NCI-H2227 treated with DMSO at 0.1 percent for 48 hours (cell line): ENCODE results near the gene LIMA1.
"Not testable (repeated sequence)": the region's sequence is repeated elsewhere in the genome, so short reads cannot be mapped to it uniquely, and the experiment has no call there.

Experiments used
- DNase-seq: peaks from one replicate; lab custom pipeline; 2025; lab: John Stamatoyannopoulos, UW

Gene LIMA1

DNA sequence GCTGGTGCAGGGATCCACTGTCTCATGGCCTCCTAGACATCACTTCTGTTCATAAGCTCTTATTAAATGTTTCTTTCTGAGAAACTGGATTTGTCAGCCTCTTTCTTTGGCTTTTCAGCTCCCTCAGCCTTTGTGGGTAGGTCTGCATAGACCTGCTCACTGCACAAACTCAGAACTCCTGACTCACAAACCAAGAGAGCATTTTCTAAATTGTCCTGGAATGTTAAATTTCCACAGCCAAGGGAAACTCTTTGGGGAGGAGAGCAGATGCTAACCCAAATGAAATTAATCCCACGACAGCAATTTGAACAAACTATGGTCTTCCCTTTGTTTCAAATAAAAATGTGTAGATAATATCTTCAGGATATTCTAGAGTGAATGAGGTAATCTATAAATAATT lies 96.6 kb downstream of the LIMA1 start:
- DNase-seq = no peak

DNA sequence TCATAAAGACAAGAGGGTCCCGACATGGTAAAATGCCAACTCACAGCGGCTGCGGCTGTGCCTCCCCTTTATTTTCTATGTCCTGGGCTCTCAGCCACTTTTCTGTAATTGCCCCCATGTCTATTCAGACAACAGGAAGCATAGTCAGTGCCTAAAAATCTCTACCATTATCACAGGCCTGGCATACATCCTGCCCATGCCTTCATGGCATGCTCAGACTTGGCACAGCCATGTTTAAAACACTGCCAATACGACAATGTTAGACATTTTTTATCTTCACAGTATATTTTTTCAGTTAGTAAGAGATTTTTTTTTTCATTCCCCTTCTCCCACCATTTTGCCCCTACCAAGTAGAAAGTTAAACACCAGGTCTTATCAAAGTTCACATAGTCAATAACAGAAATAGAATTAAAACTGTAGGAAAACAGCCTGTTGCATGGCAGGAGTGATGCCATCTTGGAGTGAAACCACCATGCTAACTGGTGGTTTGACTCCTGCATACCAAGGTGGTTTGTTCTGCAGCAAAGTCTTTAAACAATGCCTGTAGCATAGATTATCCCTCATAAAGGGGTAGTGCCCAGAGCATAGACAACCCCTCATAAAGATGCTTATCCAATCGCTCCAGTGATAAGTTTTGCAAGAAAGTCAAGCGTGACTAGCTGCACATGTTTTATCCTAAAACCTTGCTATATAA lies 97.2 kb downstream of the LIMA1 start:
- no peak for DNase-seq

DNA sequence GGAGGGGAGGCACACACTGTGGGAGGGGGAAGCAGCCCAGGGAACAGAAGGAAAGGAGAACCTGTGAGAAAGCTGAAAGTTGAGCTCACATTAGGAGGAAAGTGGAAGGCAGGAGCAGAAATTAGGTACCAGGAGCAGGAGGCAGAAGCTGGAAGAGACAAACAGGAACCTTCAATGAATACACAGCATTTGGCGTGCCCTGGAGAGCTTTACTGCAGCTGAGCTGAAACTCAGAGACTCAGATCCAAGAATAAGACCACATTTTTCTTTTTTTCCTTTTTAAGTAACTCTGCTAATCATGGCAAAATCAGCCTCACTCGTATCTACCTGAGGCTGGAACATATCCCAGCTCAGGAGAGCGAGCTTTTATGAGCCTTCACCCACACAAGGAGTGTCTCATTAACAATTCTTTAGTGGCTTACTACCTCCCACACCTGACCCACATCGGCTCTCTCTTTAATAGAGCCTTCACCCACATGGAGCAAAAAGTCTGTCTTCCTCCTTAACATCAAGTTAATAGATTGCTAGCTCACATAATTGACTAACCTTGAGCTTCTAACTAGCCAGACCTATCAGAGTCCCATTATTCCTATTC lies 97.9 kb downstream of the LIMA1 start:
- no peak for DNase-seq

DNA sequence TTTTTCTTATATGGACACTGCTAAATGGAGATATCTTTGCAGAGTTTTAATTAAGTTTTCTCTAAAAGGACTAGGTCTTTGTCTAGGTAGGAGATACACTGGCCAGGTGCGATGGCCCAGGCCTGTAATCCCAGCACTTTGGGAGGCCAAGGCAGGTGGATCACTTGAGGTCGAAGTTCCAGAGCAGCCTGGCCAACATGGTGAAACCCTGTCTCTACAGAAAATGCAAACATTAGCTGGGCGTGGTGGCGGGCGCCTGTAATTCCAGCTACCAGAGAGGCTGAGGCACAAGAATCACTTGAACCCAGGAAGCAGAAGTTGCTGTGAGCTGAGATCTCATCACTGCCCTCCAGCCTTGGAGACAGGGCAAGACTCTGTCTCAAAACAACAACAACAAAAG lies 99.1 kb downstream of the LIMA1 start:
- no peak for DNase-seq

DNA sequence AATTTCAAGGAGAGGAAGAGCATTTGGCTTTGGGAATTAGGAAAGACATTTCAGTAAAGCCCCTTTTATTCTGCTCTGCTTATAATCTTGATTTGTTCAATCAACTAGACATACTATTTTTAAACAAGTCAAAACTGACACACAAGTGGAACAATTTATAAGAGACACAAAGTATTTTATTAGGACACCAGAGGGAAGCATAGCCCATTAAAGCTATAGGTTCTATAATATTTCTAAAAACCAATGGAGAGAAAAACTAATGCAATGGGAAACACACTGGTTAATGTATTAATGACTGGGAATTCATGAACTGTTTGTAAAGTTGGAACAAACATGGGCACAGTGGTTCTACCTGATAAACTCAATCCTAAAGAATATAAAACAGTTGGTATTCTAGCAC lies 100.9 kb downstream of the LIMA1 start:
- no peak for DNase-seq

DNA sequence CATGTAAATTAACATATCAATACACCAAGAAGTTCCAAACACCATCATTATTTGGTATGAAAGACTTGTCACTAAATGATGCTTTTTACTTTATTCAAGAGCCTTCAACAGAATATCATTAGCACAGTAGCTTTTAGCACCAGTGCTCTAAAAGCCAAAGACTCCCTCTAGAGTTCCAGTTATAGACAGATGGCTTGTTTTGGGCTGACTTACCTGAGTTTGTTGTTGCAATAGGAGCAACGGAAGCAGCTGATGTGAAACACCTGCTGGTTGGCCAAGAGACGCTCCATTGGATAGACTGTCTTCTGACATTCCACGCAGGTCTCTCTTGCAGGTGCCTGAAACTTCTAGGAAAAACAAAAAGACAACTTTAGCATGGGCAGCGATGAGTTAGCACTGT lies 101.6 kb downstream of the LIMA1 start:
- DNase-seq = no peak

DNA sequence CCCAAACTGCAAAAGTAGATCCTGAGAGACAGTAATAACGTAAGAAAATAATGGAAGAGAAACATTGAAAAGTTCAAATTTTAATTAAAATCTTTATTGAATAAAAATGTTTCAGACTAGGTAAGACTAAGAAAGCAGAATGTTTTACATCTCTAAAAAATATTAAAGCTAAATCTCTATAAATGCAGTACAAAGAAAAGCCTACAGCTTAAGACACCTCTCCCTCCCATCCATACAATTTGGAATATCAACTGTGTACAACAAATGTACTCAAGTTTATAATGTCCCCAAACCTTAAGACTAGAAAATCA lies 107.6 kb downstream of the LIMA1 start:
- DNase-seq = no peak

DNA sequence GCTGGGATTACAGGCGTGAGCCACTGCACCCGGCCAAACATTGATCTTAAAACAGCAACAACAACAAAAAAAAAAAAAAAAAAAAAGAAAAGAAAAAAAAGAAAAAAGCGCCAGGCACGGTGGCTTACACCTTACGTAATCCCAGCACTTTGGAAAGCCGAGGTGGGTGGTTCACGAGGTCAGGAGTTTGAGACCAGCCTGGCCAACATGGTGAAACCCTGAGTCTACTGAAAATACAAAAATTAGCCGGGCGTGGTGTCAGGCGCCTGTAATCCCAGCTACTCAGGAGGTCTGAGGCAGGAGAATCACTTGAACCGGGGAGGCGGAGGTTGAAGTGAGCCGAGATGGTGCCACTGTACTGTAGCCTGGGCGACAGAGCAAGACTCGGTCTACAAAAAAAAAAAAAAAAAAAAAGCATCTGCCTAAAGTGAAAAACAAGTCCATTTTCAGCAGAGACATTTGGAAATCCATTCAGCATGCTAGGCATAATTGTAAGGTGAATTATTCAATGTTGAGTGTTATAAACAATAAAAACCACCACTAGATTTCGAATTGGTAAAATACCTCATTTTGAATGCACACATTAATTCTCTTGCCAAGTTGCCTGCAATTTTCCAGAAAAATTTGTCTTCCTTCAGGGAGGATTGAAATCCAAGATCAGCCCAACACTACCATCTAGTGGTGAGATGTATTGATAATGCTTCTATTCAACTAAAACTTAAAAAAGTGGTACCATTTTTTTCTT lies 108.2 kb downstream of the LIMA1 start:
- DNase-seq = peak; percentile 25

DNA sequence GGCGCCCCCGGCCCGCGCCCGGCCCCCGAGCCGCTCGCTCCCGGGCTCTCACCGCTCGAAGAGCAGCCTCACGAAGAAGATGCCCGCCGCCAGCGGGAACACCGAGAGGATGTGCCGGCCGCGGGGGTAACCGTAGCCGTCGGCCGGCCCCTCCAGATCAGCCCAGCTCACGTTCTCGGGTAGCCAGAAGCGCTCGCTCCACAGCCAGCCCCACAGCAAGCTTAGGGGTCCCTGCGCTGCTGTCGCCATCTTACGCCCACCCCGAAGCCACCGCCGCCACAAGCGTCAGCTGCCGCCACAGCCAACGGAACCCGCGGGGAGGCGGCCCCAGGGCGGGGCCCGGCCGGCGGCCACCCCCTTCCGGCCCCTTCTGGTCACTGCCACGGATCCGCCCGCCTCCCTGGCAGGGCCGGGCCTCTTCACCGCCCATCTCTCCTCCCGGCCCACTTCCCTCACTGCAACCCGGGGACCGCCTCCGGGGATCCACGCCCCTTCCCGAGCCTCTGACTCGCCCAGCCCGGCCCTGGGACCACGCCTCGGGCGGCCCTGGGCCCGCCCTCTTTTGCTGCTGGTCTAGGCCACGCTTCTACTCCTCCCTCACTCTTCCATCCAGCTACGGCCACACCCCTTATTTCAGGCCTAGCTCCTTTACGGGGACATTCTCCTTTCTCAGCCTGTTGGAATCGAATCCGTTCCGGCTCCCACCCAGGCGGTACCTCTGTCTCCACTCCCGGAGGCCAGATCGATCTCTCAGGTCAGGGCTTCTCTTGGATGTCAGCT lies 116.1 kb downstream of the LIMA1 start, which contains the start of gene CERS5:
Gene CERS5 (minus strand): TSS at position 321 of the 780 bp plus-strand sequence. CDS start 72 bp downstream, at position 249.
- DNase-seq = peak; percentile 93

DNA sequence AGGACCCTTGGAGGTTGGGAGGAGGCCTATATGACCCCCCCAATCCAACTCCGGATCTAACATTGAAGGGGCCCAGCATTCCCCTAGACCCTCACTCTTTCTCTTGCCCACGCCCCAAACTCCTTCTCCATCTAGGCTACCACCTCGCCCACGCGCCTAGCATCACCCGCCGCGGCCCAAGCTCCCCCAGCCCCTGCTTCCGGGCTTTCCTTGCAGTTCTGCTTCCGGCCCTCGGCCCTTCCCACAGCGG lies 116.6 kb downstream of the LIMA1 start:
- DNase-seq = no peak

DNA sequence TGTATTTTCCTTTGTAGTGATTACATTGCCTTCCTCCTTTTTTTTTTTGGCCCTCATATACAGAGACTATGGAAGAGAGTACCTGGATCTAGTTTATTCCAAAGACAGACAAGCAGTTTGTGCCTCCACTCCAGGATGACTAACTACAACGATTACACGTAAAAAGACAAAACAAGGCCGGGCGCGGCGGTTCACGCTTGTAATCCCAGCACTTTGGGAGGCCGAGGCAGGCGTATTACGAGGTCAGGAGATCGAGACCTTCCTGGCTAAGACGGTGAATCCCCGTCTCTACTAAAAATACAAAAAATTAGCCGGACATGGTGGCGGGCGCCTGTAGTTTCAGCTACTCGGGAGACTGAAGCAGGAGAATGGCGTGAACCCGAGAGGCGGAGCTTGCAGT lies 118.4 kb downstream of the LIMA1 start:
- no peak for DNase-seq

DNA sequence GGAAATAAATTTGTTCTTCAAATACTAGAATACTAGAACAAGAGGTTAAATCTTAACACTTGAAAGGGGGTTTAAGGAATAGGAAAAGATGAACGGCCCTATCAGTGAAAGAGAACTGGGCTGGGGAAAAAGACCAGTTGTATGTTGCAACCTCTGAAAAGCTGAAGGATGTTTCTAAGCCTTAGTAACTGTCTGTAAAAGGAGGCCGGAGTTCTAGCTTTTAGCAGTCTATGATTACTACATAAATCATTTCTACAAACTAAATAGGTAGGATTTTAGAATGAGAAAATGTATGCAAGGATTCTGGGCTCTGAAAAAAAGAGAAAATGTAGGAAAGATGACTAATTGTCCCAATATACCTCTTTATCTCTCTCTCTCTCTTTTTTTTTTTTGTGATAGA lies 121.1 kb downstream of the LIMA1 start:
- DNase-seq = no peak

DNA sequence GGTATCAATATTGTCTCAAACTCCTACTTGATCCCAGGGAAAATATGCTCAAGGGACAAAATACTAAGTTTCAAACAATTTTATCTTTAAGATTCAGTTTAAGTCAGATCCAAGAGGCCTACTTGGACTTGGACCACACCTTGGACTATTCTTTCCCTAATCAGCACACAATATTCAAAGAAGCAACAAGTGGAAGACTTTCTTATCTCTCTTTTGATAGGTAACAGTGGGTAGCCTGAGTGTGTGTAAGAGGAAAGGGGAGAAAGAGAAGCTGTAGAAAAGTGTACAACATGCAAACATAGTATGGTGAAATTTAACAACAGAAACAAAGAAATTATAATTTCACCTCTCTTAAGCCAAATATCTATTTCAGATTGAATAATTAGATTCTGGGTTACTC lies 122.7 kb downstream of the LIMA1 start:
- DNase-seq = no peak

DNA sequence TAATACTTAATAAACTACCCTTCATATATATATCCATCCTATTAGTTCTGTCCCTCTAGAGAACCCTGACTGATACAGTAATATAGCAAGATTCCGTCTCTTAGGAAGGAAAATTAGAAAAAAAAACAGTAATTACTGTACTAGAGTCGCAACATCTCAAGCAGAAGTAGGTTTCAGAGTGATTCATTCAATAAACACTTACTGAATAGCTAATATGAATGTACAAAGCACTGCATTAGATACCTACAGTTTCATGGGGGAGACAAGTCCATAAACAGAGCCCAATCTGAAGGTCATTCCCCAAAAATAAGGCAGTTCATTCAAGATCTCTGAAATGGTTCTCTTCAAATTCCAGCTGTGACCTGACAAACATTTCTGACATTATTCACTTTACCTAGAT lies 126.1 kb downstream of the LIMA1 start:
- DNase-seq = no peak

DNA sequence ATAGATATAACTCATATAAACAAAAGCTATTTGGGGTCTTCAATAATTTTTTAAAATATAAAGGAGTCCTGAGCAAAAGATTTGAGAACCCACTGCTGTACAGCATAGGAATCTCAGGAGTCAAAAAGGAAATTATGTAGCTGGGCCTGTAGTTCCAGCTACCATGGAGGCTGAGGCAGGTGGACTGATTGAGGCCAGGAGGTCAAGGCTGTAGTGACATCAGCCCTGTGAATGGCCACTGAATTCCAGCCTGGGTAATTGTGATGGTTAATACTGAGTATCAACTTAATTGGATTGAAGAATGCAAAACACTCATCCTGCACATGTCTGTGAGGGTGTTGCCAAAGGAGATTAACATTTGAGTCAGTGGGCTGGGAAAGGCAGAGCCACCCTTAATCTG lies 126.7 kb downstream of the LIMA1 start:
- no peak for DNase-seq

DNA sequence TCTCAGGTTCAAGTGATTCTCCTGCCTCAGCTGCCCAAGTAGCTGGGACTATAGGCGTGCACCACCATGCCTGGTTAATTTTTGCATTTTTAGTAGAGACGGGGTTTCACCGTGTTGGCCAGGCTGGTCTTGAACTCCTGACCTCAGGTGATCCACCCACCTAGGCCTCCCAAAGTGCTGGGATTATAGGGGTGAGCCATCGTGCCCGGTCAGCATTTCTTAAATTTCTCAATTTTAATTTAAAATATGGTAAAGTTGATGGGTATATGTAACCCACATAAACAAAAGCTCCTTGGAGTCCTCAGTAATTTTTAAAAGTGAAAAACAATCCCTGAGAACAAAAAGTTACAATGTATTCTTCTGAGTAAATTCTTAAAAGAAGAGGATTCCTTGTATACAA lies 128.4 kb downstream of the LIMA1 start:
- DNase-seq = not testable (repeated sequence)

DNA sequence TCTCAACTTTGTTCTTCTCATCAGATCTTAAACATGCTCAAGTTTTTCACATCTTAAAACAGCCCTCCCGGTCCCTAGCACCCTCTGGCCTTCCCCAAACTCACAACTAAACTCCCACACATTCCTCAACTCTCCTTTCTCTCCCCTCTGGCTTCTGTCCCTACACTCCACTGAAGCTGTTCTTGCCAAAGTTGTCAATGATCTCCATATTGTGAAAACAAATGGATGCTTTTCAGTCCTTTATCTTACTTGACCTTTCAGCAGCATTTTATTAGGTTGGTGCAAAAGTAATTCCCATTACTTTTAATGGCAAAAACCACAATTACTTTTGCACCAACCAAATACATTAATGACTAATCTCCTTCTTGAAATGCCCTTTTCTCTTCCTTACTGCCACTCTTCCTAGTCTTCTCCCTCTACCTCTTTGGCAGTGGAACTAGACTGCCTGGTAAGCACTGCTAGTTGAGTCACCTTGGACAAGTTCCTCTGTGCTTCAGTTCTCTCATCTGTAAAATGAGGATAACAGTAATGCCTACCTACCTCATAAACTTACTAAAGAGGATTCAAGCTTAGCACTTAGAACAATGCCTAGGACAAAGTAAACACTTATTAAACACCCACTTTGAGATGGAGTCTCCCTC lies 132.2 kb downstream of the LIMA1 start:
- no peak for DNase-seq

DNA sequence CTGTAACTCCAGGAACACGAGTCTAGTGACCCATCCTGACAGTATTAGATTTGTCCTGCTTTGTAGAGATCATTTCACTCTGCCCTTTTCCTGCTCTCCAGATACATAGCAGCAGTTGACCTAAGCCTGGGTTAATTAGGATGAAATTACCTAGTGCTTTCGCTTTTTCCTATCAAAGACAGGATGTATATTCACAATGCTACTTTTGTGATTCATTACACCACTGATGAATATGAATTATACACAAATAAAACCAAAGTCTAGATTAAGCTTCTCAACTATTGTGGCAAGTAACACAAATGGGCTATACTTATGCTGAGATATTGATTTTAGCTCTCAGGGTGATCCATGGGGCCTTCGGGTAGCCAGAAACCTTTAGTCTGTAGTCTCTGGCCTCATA lies 134.0 kb downstream of the LIMA1 start:
- DNase-seq = no peak

DNA sequence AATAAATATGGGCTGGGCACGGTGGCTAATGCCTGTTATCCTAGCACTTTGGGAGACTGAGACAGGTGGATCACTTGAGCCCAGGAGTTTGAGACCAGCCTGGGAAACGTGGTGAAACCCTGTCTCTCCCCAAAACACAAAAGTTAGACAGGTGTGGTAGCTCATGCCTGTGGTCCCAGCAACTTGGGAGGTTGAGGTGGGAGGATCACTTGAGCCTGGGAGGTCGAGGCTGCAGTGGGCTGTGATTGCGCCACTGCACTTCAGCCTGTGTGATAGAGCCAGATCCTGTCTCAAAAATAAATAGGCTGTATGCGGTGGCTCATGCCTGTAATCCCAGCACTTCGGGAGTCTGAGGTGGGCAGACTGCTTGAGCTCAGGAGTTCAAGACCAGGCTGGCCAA lies 135.3 kb downstream of the LIMA1 start:
- not testable (repeated sequence) for DNase-seq

DNA sequence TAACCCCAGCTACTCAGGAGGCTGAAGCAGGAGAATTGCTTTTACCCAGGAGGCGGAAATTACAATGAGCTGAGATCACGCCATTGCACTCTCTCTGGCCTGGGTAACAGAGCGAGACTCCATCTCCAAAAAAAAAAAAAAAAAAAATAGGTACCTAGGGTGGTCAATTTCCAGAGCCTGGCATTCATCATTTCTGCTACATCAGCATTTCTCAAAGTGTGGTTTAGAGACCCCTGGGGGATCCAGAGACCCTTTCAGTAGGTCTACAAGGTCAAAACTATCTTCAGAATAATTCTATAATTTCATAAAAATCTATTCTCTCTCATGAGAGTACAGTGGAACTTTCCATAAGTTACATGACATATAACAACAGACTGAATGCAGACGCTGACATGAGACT lies 136.0 kb downstream of the LIMA1 start:
- no peak for DNase-seq

DNA sequence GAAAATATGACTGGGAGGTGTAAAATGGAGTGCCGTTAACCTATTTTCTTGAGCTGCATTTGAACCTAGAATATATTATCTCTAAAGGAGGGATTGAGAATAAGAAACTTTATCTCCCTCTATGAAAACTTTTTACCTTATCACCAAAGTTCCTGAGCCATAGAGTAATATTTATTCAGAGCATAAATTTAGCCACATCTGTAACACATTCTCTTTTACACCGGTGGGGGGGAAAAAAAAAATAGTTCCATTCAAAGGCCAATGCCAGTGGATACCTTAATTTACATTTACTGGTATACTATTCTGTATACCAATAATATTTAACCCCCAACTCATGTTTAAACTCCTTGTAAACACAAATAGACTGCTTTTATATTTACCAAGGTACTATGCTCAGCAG lies 137.9 kb downstream of the LIMA1 start:
- DNase-seq = no peak

DNA sequence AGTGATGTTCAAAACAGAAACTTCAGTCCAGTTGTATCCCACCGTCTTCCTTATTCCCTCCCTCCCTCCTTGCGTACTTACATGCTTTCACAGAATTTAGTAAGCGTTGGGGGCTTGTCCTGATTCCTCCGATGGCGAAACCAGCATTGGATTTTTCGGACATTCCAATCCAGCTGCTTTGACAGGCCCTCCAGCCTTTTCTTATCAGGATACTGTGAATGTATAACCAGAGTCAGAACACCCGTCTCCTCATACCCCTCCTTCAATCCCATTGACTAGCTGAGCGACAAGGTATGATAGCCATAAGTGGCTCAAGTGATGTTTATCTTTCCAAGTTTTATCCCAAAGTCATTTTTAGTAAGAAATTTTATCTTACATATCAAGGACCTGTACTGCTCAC lies 140.3 kb downstream of the LIMA1 start:
- no peak for DNase-seq
